Glutamatergic neuron (in vitro differentiated cells): ENCODE data around the gene KCNJ6. TPM values are rescaled to one million over a fixed set of nuclear protein-coding genes. Genes with fewer than 3 reads are reported as not detected.
A peak's percentile ranks its signal among the peaks of the same experiment; 100 is the strongest.

ENCODE experiments used
- DNase-seq: peaks from one replicate; pipeline ENCODE4 v3.0.0; 2022
- H3K27ac Mint-ChIP-seq: one replicate; pipeline ENCODE4 v1.8.0; 2020; ENCODE audit warnings: mild to moderate bottlenecking, mixed read lengths, inconsistent platforms; ENCODE audit not compliant: unreplicated experiment
- H3K27me3 Mint-ChIP-seq: one replicate; pipeline ENCODE4 v1.8.0; 2020; ENCODE audit warnings: mild to moderate bottlenecking, moderate library complexity, mixed read lengths, inconsistent platforms; ENCODE audit not compliant: unreplicated experiment
- H3K36me3 Mint-ChIP-seq: one replicate; pipeline ENCODE4 v1.8.0; 2020; ENCODE audit warnings: mild to moderate bottlenecking, mixed read lengths, inconsistent platforms; ENCODE audit not compliant: unreplicated experiment
- H3K4me1 Mint-ChIP-seq: one replicate; pipeline ENCODE4 v1.8.0; 2020; ENCODE audit warnings: mild to moderate bottlenecking, low read depth, mixed read lengths, inconsistent platforms; ENCODE audit not compliant: unreplicated experiment
- H3K4me3 Mint-ChIP-seq: one replicate; pipeline ENCODE4 v1.8.0; 2020; ENCODE audit warnings: mild to moderate bottlenecking, mixed read lengths, inconsistent platforms; ENCODE audit not compliant: unreplicated experiment
- H3K9me3 Mint-ChIP-seq: one replicate; pipeline ENCODE4 v1.8.0; 2020; ENCODE audit warnings: mild to moderate bottlenecking, moderate library complexity, mixed read lengths, inconsistent platforms; ENCODE audit not compliant: unreplicated experiment
- CTCF ChIP-seq: fragments of 200-600 bp; sonication (generic); IDR thresholded peaks from one replicate; pipeline ENCODE4 v1.5.0; 2021; ENCODE audit not compliant: partially characterized antibody, unreplicated experiment
- long read RNA-seq: library from polyadenylated mRNA; unstranded; transcript quantifications from one replicate; pipeline ENCODE4 v2.0.0, GENCODE V29; 2020; ENCODE audit not compliant: unreplicated experiment
- total RNA-seq: library from RNA; stranded (reverse); fragmentation: NEBNext Ultra II Directional; extraction: Animal tissue kit (Norgen Biotek cat#: 25700); gene quantifications from one replicate; pipeline ENCODE4 v1.2.1, GENCODE V29; 2021; ENCODE audit not compliant: unreplicated experiment

KCNJ6 gene, protein sequence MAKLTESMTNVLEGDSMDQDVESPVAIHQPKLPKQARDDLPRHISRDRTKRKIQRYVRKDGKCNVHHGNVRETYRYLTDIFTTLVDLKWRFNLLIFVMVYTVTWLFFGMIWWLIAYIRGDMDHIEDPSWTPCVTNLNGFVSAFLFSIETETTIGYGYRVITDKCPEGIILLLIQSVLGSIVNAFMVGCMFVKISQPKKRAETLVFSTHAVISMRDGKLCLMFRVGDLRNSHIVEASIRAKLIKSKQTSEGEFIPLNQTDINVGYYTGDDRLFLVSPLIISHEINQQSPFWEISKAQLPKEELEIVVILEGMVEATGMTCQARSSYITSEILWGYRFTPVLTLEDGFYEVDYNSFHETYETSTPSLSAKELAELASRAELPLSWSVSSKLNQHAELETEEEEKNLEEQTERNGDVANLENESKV
- total RNA-seq, result 80.5 TPM
- long read RNA-seq, full-length matches to known transcripts, result 42 of 81 reads
- long read RNA-seq, partial matches to known transcripts, result 17 of 81 reads
- long read RNA-seq, other reads (novel, unspliced or antisense), result 22 of 81 reads

DNA sequence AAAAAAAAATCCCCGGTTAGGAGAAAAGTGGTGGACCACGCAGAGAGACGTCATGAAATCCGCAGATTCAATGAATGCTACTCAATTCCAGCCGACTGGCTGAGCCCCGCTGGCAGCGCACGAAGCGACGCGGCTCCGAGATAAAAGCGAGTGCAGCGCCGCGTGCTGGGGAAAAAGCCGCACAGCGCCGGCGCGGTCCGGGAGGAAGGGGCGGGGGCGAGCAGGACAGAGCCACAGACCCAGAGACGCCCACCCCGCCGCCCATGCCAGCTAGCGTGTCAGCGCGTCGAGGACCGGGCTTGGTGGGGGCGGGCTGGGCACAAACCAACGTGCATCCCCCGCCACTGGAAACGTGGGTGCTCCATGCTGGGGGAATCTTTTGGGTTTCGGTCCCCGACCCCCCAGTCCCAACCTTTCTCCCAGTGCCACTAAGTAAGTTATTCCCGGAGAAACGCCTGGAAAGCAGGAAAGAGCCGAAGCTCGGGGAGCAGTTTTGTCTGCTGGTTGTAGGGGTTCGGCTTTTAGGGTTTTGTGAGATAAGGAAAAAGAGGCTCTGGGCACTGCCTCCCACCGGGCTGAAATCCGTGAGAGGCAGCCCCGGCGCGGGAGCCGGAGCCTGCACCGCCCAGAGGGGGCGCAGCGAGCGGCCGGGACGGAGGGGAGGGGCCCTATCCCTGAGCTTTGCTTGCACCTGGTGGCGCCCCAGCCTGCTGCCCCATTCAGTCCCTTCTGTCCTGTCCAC lies at the start of gene KCNJ6:
Gene KCNJ6, minus strand, starts transcription at position 148 of the 742 bp plus-strand sequence. CDS start 75,775 bp downstream, outside the sequence.
- TF ChIP-seq CTCF, result peak; percentile 77
- peak; percentile 93 for DNase-seq
- peaks cover 28% of the 10 kb centered on the region for H3K9me3 Mint-ChIP-seq
- peak within 1 kb of the TSS; percentile 97 for H3K27ac Mint-ChIP-seq
- H3K4me1 Mint-ChIP-seq, result peaks cover 31% of the 10 kb centered on the region
- H3K4me3 Mint-ChIP-seq, result peak within 1 kb of the TSS; percentile 95
- peaks cover 9% of the 10 kb centered on the region for H3K27me3 Mint-ChIP-seq
- peaks cover 4% of the 10 kb centered on the region for H3K36me3 Mint-ChIP-seq

DNA sequence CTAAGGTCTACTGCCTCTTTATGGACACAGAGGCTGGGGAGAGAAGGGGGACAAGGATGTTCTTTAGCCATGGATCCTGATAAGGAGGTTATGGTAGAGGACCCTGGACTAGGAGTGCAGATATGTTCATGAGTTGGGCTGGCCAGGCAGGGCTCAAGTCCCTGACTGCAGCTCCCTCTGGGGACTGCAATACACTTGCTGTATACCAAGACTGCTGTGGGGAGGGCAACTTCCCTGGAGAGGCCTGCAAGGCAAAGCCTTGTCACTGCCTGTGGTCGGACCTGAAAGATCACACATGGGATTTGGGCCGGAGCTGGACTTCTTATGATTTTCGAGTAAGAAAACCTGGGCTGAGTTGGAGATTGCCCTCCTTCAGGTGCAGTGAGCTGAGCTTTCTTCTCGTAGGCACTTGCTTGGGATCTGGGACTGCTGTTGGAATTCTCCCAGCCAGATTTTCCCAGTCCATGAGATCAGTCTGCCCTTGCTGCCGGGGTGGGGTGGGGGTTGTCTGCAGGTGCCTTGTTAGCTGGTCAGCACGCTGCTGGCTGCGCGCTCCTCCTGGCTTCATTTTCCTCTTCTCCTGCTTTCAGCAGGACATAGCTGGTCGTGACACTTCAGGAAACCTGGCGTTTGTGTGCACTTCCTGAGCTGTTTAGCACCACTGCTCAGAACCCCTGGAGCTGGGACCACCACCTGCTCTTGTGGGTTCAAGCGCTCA lies 49.0 kb upstream of the KCNJ6 start:
- no peaks in the 10 kb centered on the region for H3K36me3 Mint-ChIP-seq
- no peak overlapping the region for H3K4me3 Mint-ChIP-seq
- no peaks in the 10 kb centered on the region for H3K9me3 Mint-ChIP-seq
- H3K27me3 Mint-ChIP-seq, result no peaks in the 10 kb centered on the region
- TF ChIP-seq CTCF, result no peak
- DNase-seq, result no peak
- no peak overlapping the region for H3K27ac Mint-ChIP-seq
- H3K4me1 Mint-ChIP-seq, result peaks cover under 1% of the 10 kb centered on the region

DNA sequence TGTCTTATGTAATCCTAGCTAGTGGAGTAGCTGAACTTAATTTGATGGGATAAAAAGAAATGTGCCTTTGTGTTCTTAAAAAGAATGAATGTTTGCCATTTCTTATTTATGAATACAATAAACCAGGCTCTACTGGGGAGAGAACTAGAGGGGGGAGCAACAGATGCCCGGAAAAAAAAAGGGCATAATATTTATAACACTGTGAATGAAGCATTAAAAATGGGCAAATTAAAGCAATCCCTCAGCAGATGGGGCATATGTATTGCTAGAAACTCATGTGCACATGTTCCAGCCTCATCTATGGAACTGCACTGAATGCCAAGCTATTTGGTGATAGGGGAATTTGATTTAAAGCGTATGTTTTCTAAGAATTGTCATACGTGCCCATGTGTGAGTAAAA lies 42.3 kb upstream of the KCNJ6 start:
- Mint-ChIP-seq H3K27me3 (peaks cover 2% of the 10 kb centered on the region), H3K9me3 (peaks cover 4% of the 10 kb centered on the region), H3K4me1 (no peaks in the 10 kb centered on the region), H3K36me3 (no peaks in the 10 kb centered on the region), H3K27ac (no peak overlapping the region), H3K4me3 (no peak overlapping the region)
- no peak for DNase-seq
- no peak for TF ChIP-seq CTCF

DNA sequence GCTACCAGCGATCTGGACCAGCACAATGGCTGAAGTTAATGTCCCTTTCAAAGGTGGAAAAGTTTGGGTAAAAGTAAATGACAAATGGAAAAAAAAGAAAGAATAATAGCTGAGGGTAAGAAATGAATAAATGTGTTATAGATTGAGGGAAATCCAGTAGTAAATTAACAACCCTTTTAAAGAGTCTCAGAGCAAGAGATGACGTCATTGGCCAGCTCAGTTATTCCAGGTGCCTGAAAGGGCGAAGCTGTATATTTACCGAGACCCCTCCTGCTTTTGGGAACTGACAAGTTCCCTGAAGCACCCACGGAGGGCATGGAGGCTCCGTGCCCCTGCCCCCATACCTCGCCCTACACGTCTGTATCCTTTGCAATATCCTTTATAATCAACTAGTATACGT lies 40.5 kb upstream of the KCNJ6 start:
- Mint-ChIP-seq H3K27ac (no peak overlapping the region), H3K4me3 (no peak overlapping the region), H3K27me3 (peaks cover 2% of the 10 kb centered on the region), H3K4me1 (no peaks in the 10 kb centered on the region), H3K36me3 (no peaks in the 10 kb centered on the region), H3K9me3 (peaks cover 4% of the 10 kb centered on the region)
- no peak for DNase-seq
- TF ChIP-seq CTCF, result no peak
